Superior temporal gyrus (tissue), 1 donor: Measurements from ENCODE around the gene FBXL16.

Experiments used
- DNase-seq: peaks from one replicate; pipeline ENCODE4 v3.0.0-alpha.2; 2016; ENCODE audit errors: extremely low spot score

FBXL16 gene

GRCh38 chr16:734981-735881 lies 29.6 kb upstream of the FBXL16 start:
- DNase-seq, result no peak

DNA sequence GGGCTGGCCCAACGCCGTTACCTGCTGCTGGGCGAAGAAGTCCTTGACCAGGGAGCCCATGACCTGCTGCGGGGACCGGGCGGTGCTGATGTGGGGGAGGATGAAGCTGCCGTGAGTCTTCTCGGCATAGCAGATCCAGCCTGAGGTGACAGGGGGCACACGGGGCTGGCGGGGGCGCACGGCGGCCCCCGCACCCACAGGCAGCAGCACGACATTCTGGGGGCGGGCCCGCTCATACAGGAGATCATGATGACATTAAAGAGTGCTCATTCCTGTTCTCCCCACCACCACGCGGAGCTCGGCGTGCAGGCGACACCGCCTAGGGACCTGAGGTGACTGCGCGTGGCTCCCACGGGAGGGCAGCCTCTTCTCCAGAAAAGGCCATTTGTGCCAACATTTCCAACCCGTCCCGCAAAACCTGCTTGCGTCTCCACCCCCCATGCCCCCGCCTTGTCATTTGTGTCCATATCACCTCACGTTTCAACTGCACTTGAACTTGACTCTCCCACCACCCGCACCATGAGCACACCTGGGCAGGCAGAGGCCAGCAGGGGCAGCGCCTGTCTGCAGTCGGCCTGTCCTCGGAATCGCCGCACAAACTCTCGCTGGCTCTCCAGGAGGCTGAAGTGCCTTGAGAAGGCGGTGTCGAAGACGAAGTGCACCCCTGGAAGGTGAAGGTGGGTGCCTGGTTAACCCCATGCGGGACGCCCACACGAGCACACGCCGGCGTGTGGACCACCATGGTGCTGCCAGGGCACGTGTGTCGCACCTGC lies 28.8 kb upstream of the FBXL16 start:
- no peak for DNase-seq

- no peak for DNase-seq
These were observed 28.0 kb upstream of the FBXL16 start for GRCh38 chr16:733382-734207.

- no peak for DNase-seq
These were observed 27.3 kb upstream of the FBXL16 start for GRCh38 chr16:732936-733335.

GRCh38 chr16:732332-732731 lies 26.7 kb upstream of the FBXL16 start:
- no peak for DNase-seq

- DNase-seq, result no peak
These were observed 25.3 kb upstream of the FBXL16 start for GRCh38 chr16:730666-731509.

GRCh38 chr16:729768-730665 lies 24.4 kb upstream of the FBXL16 start:
- no peak for DNase-seq

DNA sequence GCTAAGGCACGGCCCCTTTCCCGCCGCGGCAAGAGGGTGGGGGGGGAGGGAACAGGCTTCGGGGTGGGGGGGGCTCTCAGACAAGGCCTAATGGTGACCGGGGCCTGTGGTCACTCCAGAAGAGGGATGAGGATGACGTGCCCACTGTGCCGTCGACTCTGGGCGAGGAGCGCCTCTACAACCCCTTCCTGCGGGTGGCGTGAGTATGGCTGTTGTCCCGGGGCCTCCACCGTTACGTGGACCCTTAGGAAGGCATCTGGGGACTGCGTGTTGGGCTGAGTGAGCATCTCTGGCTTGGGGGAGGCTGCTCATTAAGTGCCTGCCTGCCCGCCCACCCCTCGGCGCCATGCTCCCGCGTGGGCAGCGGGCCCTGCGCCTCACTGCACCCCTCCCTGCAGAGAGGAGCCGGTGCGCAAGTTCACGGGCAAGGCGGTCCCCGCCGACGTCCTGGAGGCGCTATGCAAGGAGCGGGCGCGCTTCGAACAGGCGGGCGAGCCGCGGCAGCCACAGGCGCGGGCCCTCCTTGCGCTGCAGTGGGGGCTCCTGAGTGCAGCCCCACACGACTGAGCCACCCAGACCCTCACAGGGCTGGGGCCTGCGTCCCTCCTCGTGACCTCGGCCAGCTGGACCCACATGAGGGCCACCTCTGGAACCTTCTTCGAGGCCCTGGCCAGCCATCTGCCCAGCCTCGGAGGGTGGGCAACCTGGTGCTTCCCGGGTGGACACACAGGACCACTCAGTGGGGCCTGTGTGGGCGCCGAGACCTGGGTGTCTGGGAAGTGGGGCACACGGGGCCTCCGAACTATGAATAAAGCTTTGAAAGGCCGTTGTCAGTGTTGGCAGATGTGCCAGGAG lies 23.5 kb upstream of the FBXL16 start:
- DNase-seq, result peak; percentile 7

DNA sequence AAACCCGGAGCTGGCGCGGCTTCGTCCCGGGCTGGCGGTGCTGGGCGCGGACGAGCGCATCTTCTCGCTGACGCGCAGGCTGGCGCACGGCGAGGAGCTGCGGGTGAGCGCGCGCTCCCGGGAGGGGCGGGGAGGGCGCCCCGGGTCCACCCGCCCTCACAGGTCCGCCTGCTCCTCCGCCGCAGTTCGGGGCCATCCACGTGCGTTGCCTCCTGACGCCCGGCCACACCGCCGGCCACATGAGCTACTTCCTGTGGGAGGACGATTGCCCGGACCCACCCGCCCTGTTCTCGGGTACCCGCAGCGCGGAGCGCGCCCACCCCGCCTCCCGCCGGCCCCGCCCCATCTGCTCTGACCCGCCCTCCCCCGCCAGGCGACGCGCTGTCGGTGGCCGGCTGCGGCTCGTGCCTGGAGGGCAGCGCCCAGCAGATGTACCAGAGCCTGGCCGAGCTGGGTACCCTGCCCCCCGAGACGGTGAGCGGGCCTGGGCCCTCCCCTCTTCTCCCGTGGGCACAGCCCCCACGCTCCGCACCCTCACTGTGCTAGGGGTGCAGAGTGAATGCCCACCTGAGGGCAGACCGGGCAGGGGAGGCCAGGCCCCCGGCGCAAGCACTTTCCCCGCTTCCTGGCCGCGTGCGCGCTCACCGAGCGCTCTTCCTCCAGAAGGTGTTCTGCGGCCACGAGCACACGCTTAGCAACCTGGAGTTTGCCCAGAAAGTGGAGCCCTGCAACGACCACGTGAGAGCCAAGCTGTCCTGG lies 22.7 kb upstream of the FBXL16 start:
- DNase-seq, result peak; percentile 40

- DNase-seq, result peak; percentile 8
These were observed 21.8 kb upstream of the FBXL16 start for GRCh38 chr16:727291-727977.

GRCh38 chr16:726438-727290 lies 21.1 kb upstream of the FBXL16 start, which contains the start of the genes CCDC78 and HAGHL:
Gene CCDC78, minus strand, starts transcription at chr16:726443. Its CDS starts 76 bp downstream, at chr16:726367.
Gene HAGHL, plus strand, starts transcription at chr16:727106. Its CDS starts 404 bp downstream, at chr16:727510.
- peak; percentile 40 for DNase-seq

DNA sequence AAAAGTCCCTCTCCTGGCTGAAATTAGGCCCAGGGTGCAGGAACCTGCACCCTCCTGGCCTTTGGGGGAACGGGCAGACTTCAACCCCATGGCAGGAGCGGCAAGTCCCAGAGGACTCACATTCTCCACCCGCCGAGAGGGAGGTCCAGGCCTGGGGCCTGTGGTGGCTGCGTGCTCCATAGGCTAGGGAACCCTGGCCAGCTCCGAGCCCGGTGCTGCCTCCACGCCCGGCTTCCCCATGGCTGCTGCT lies 20.5 kb upstream of the FBXL16 start:
- no peak for DNase-seq

DNA sequence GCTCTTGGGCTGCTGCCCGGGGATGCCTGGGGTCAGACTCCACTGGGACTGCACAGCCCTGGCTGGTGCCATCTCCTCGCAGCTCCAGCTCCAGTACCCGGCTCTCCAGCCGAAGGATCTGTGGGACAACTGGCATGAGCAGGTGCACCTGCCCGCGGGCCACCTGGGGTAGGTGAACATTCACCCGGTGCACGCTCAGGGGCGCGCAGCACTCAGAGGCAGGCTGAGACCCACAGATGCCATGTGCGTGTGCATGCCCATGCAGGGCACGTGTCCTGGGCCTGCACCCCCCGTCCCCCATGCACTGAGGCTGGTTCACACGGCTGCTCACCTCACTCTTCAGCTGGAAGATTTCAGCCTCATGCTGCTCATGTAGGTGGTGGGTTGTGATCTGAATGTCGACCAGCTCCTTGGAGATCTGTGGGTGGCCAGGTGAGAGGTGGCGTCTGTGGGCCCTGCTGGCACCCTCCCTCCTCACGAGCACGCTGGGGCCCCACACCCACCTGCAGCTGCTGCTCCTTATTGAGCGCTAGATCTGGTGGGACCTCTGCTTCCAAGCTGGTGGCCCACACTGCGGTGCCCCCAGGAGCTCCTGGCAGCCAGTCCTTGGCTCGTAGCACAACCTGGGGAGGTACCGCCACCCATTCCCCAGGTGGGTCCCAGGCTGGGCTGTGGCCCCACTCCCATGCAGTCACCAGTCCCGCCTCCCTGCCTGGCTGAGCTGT lies 20.0 kb upstream of the FBXL16 start:
- peak; percentile 6 for DNase-seq

GRCh38 chr16:725041-725376 lies 19.4 kb upstream of the FBXL16 start:
- no peak for DNase-seq

DNA sequence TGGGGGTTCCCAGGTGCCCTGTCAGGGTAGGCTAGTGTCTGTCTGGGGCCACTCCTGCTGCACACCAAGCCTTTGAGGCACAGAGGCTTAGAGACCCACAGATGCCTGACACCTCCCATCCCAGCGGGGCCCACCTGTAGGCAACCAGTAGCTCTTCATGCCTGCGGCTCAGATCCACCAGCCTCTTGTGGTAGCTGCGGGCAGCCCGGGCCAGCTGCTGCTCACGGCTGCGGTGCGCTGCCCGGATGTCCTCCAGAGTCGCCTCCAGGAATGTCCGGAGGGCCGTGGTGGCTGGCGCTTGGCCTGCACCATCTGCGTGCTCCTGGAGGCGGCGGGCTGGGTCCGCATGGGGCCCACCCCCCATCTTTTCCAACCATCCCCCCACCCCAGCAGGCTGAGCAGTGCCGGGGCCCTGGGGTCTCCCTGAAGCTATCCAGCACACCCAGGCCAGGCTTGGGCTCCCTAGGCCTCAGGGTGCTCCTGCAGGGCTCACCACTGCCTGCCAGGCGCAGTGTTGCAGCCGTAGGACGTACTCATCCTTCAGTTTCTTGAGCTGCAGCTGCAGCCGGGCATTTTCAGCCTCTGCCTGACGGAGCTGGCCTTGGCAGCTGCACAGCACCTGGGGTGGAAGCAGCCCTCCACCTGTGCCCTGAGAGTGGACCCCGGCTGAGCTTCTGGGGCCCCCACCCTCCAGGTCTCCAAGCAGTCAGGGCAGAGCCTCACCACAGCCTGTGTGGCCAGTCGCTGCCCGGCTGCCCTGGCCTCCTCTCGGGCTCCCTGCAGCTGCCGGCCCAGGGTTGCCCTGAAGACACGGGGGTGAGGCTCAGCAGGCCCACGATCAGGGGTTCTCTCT lies 18.8 kb upstream of the FBXL16 start:
- DNase-seq, result peak; percentile 6
